RWPE2 (cell line): ENCODE measurements around the gene DDX10.

Experiments
- ATAC-seq: fragments of 200-7000 bp; cut with Tn5 transposase; 3 replicates; pipeline ENCODE4 v1.9.1; 2021; ENCODE audit warnings: low read depth
- DNase-seq: peaks from one replicate; pipeline ENCODE4 v3.0.0-alpha.2; 2020; ENCODE audit warnings: low spot score
- H3K27ac ChIP-seq: fragments of 450-650 bp; 2 replicates; pipeline ENCODE4 v1.5.1; 2017; ENCODE audit warnings: mild to moderate bottlenecking; ENCODE audit not compliant: poor library complexity, severe bottlenecking
- H3K27me3 ChIP-seq: fragments of 250-450 bp; sonication (Bioruptor Pico); 2 replicates; pipeline ENCODE4 v1.5.1; 2021; ENCODE audit warnings: mild to moderate bottlenecking, moderate library complexity; ENCODE audit not compliant: insufficient read depth, poor library complexity, severe bottlenecking
- H3K36me3 ChIP-seq: fragments of 250-450 bp; sonication (Bioruptor Pico); 2 replicates; pipeline ENCODE4 v1.5.1; 2020; ENCODE audit warnings: low read depth, mild to moderate bottlenecking, moderate library complexity
- H3K4me1 ChIP-seq: fragments of 250-450 bp; sonication (Bioruptor Pico); 2 replicates; pipeline ENCODE4 v1.5.1; 2021; ENCODE audit warnings: mild to moderate bottlenecking, moderate library complexity; ENCODE audit not compliant: insufficient read depth, poor library complexity, severe bottlenecking
- H3K4me3 ChIP-seq: fragments of 250-450 bp; sonication (Bioruptor Pico); 2 replicates; pipeline ENCODE4 v1.5.1; 2021; ENCODE audit warnings: mild to moderate bottlenecking, moderate library complexity; ENCODE audit not compliant: severe bottlenecking
- H3K9me3 ChIP-seq: fragments of 250-450 bp; sonication (Bioruptor Pico); 2 replicates; pipeline ENCODE4 v1.5.1; 2021; ENCODE audit warnings: mild to moderate bottlenecking, moderate library complexity; ENCODE audit not compliant: severe bottlenecking
- CTCF ChIP-seq: fragments of 450-650 bp; IDR thresholded peaks from one replicate; pipeline ENCODE4 v1.5.1; 2017; ENCODE audit warnings: mild to moderate bottlenecking, moderate library complexity; ENCODE audit not compliant: poor library complexity, severe bottlenecking

DDX10 gene

GRCh38 chr11:108825381-108825780, 160.5 kb downstream of the DDX10 start:
- H3K27ac ChIP-seq = no peak overlapping the region
- H3K4me3 ChIP-seq = no peak overlapping the region
- ATAC-seq = peak; percentile 73; the same call in 2 of the 3 replicates
- H3K36me3 ChIP-seq = no peaks in the 10 kb centered on the region
- no peaks in the 10 kb centered on the region for H3K27me3 ChIP-seq
- H3K4me1 ChIP-seq = peaks cover 10% of the 10 kb centered on the region
- no peak for TF ChIP-seq CTCF
- no peaks in the 10 kb centered on the region for H3K9me3 ChIP-seq
- DNase-seq = no peak

- H3K27ac ChIP-seq = no peak overlapping the region
- no peak for TF ChIP-seq CTCF
- no peak for DNase-seq
- no peaks in the 10 kb centered on the region for H3K27me3 ChIP-seq
- H3K4me1 ChIP-seq = peaks cover 10% of the 10 kb centered on the region
- no peak overlapping the region for H3K4me3 ChIP-seq
- ATAC-seq = no peak
- no peaks in the 10 kb centered on the region for H3K36me3 ChIP-seq
- H3K9me3 ChIP-seq = no peaks in the 10 kb centered on the region
These were observed 161.3 kb downstream of the DDX10 start for GRCh38 chr11:108826136-108826535.

- DNase-seq (no peak), ATAC-seq (no peak)
- H3K27ac ChIP-seq = no peak overlapping the region
- no peaks in the 10 kb centered on the region for H3K27me3 ChIP-seq
- no peaks in the 10 kb centered on the region for H3K4me1 ChIP-seq
- H3K4me3 ChIP-seq = no peak overlapping the region
- TF ChIP-seq CTCF = no peak
- H3K9me3 ChIP-seq = no peaks in the 10 kb centered on the region
- H3K36me3 ChIP-seq = no peaks in the 10 kb centered on the region
These were observed 170.8 kb downstream of the DDX10 start for GRCh38 chr11:108835624-108836023.

- H3K27ac ChIP-seq = no peak overlapping the region
- no peak for ATAC-seq
- H3K9me3 ChIP-seq = no peaks in the 10 kb centered on the region
- no peak for DNase-seq
- no peak for TF ChIP-seq CTCF
- no peaks in the 10 kb centered on the region for H3K27me3 ChIP-seq
- no peak overlapping the region for H3K4me3 ChIP-seq
- no peaks in the 10 kb centered on the region for H3K36me3 ChIP-seq
- H3K4me1 ChIP-seq = no peaks in the 10 kb centered on the region
These were observed 171.7 kb downstream of the DDX10 start for GRCh38 chr11:108836541-108836940.

- H3K27ac ChIP-seq = no peak overlapping the region
- no peak for DNase-seq
- peaks cover 6% of the 10 kb centered on the region; the same call in 1 of the 2 replicates for H3K36me3 ChIP-seq
- no peak for TF ChIP-seq CTCF
- no peaks in the 10 kb centered on the region for H3K9me3 ChIP-seq
- no peaks in the 10 kb centered on the region for H3K4me1 ChIP-seq
- no peaks in the 10 kb centered on the region for H3K27me3 ChIP-seq
- ATAC-seq = no peak
- no peak overlapping the region for H3K4me3 ChIP-seq
These were observed 173.4 kb downstream of the DDX10 start for GRCh38 chr11:108838102-108838791.
